Measurements from ENCODE around the gene OR8G5. TPM values are rescaled to one million over a fixed set of nuclear protein-coding genes. Genes with fewer than 3 reads are reported as not detected.

Gene OR8G5
- total RNA-seq, 2 experiments from 2014 or later, result not detected

DNA sequence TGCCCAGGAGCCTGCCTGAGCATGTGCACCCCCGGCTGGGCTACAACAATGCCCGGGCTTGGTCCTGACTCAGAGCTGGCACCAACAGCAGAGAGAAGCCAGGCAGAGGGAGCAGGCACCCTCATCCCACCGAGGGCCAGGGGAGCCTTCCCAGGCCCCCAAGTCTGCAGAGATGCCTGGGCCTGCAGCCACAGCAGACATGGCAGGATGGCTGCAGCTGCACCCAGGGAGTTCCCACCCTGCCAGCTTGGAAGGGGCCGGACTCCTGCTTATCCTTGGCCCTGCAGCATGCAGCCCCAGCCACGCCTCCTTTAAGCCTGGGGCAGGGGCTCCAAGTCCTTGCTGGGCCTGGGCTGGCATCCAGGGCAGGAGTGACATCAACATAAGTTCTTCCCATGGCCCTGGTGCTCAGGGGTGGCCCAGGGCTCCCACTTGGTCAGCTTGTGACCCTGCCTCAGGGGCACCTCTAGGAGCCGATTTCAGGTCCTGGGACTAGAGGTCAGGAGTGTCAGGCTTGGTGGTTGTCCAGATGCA lies 46.3 kb upstream of the OR8G5 start:
- ChIA-PET CTCF (ENCODE audit: unreplicated experiment) (no interaction called here), POLR2A (no interaction called here)
- no peaks in the 10 kb centered on the region for H3K4me1 ChIP-seq (ENCODE audit: insufficient read depth, low read length, poor library complexity, severe bottlenecking)
- no peak overlapping the region for H2AFZ ChIP-seq (ENCODE audit: low read length)
- H3K36me3 ChIP-seq (ENCODE audit: insufficient read depth, low read length), result no peaks in the 10 kb centered on the region
- no peak for DNase-seq (ENCODE audit: low spot score)
- no peaks in the 10 kb centered on the region for H3K9me3 ChIP-seq (ENCODE audit: low read length)
- H3K27ac ChIP-seq (ENCODE audit: low read depth, low read length, poor library complexity, severe bottlenecking), result no peak overlapping the region
- TF ChIP-seq EZH2phosphoT487 (IDR thresholded peaks at IDR 0.05; ENCODE audit: borderline replicate concordance, low read depth, low read length), result no peak
- TF ChIP-seq, protein P1, sequence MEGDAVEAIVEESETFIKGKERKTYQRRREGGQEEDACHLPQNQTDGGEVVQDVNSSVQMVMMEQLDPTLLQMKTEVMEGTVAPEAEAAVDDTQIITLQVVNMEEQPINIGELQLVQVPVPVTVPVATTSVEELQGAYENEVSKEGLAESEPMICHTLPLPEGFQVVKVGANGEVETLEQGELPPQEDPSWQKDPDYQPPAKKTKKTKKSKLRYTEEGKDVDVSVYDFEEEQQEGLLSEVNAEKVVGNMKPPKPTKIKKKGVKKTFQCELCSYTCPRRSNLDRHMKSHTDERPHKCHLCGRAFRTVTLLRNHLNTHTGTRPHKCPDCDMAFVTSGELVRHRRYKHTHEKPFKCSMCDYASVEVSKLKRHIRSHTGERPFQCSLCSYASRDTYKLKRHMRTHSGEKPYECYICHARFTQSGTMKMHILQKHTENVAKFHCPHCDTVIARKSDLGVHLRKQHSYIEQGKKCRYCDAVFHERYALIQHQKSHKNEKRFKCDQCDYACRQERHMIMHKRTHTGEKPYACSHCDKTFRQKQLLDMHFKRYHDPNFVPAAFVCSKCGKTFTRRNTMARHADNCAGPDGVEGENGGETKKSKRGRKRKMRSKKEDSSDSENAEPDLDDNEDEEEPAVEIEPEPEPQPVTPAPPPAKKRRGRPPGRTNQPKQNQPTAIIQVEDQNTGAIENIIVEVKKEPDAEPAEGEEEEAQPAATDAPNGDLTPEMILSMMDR (conservative IDR thresholded peaks at IDR 0.05; ENCODE audit: low read length), result no peak
- no peaks in the 10 kb centered on the region for H4K20me1 ChIP-seq (ENCODE audit: insufficient read depth, low read length)
- H3K4me2 ChIP-seq (ENCODE audit: low read length), result no peak overlapping the region
- H3K9me2 ChIP-seq (ENCODE audit: insufficient read depth, low read length), result no peaks in the 10 kb centered on the region
- intact Hi-C loops (cut with micrococcal nuclease; ENCODE audit: unreplicated experiment), result no loop called here
- H3K4me3 ChIP-seq (ENCODE audit: low read depth, low read length, poor library complexity, severe bottlenecking), result no peak overlapping the region
- no TSS peak for BruUV-seq (replicated peaks)
- no peaks in the 10 kb centered on the region for H3K79me2 ChIP-seq (ENCODE audit: insufficient read depth, low read depth, low read length)

DNA sequence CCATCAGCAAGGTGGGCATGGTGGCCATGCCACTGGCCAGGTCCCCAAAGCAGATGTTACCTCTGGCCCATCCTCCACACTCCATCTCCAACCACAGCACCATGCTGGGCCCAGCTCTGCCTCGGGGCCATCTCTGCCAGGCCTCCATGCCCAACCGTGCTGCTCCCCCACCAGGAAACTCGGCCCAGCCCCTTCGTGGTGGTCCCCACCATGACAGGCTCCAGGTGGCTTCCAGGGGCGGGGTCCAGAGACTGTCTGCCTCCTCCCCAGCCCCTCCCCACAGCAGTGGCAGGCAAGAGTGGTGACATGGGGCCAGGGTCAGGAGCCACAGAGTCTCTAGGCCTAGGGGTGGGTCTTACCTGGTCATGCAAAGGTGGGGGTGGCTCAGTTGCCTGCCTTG lies 45.8 kb upstream of the OR8G5 start:
- POLR2A ChIA-PET, result no interaction called here
- no TSS peak for BruUV-seq (replicated peaks)
- no peaks in the 10 kb centered on the region for H3K9me2 ChIP-seq (ENCODE audit: insufficient read depth, low read length)
- no peaks in the 10 kb centered on the region for H3K4me1 ChIP-seq (ENCODE audit: insufficient read depth, low read length, poor library complexity, severe bottlenecking)
- intact Hi-C loops (cut with micrococcal nuclease; ENCODE audit: unreplicated experiment), result no loop called here
- H4K20me1 ChIP-seq (ENCODE audit: insufficient read depth, low read length), result no peaks in the 10 kb centered on the region
- H3K4me3 ChIP-seq (ENCODE audit: low read depth, low read length, poor library complexity, severe bottlenecking), result no peak overlapping the region
- no peak overlapping the region for H3K27ac ChIP-seq (ENCODE audit: low read depth, low read length, poor library complexity, severe bottlenecking)
- CTCF ChIA-PET (ENCODE audit: unreplicated experiment), result no interaction called here
- H3K4me2 ChIP-seq (ENCODE audit: low read length), result no peak overlapping the region
- no peaks in the 10 kb centered on the region for H3K9me3 ChIP-seq (ENCODE audit: low read length)
- no peak for DNase-seq (ENCODE audit: low spot score)
- no peak for TF ChIP-seq EZH2phosphoT487 (IDR thresholded peaks at IDR 0.05; ENCODE audit: borderline replicate concordance, low read depth, low read length)
- TF ChIP-seq, protein P1 (conservative IDR thresholded peaks at IDR 0.05; ENCODE audit: low read length), result no peak
- no peak overlapping the region for H2AFZ ChIP-seq (ENCODE audit: low read length)
- no peaks in the 10 kb centered on the region for H3K79me2 ChIP-seq (ENCODE audit: insufficient read depth, low read depth, low read length)
- H3K36me3 ChIP-seq (ENCODE audit: insufficient read depth, low read length), result no peaks in the 10 kb centered on the region

DNA sequence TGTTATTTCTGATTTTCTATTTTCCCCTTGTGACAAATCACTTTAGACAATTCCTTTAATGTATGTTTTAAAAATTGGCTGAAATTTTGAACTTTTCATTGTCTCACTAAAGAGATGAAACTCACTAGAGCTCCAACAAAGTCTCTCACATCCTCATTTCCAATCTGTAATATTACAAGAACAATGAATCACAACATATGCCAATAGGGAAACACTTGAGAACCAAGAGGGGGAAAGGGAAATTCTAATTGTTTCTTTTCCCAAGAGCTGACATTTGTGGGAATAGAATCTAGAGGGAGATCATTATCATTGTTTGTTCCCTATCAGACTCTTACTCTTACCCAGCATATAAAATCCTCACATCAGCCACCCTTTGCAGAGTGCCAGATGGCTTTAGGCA lies 44.9 kb upstream of the OR8G5 start:
- CTCF ChIA-PET (ENCODE audit: unreplicated experiment), result no interaction called here
- Histone ChIP-seq H4K20me1 (ENCODE audit: insufficient read depth, low read length) (no peaks in the 10 kb centered on the region), H3K36me3 (ENCODE audit: insufficient read depth, low read length) (no peaks in the 10 kb centered on the region), H3K4me1 (ENCODE audit: insufficient read depth, low read length, poor library complexity, severe bottlenecking) (no peaks in the 10 kb centered on the region), H3K4me3 (ENCODE audit: low read depth, low read length, poor library complexity, severe bottlenecking) (no peak overlapping the region), H3K9me3 (ENCODE audit: low read length) (no peaks in the 10 kb centered on the region), H3K4me2 (ENCODE audit: low read length) (no peak overlapping the region), H3K79me2 (ENCODE audit: insufficient read depth, low read depth, low read length) (no peaks in the 10 kb centered on the region), H2AFZ (ENCODE audit: low read length) (no peak overlapping the region), H3K27ac (ENCODE audit: low read depth, low read length, poor library complexity, severe bottlenecking) (no peak overlapping the region), H3K9me2 (ENCODE audit: insufficient read depth, low read length) (no peaks in the 10 kb centered on the region)
- DNase-seq (ENCODE audit: low spot score), result no peak
- BruUV-seq (replicated peaks), result no TSS peak
- intact Hi-C loops (cut with micrococcal nuclease; ENCODE audit: unreplicated experiment), result no loop called here
- TF ChIP-seq EZH2phosphoT487 (IDR thresholded peaks at IDR 0.05; ENCODE audit: borderline replicate concordance, low read depth, low read length), result no peak
- TF ChIP-seq, protein P1 (conservative IDR thresholded peaks at IDR 0.05; ENCODE audit: low read length), result no peak
- POLR2A ChIA-PET, result interaction anchor here (0.5 to 0.7 kb wide), 2 partner anchors 10 to 38 kb away, joined by 3 read pairs; no protein-coding TSS in a partner anchor
